BLaER1 treated with 17β-estradiol and CSF1 and Interleukin-3, amounts not matched to agents 10 nM and 100 nM (cell line): Measurements from ENCODE around the gene AFMID.

Experiments used
- H3K27ac ChIP-seq, 11 experiments: shearing (Covaris generic); formaldehyde crosslinking; 2 replicates each; pipeline ENCODE4 v1.8.1; 2022
- H3K27me3 ChIP-seq, 11 experiments: shearing (Covaris generic); formaldehyde crosslinking; 2 replicates each; pipeline ENCODE4 v1.8.1; 2022
- H3K36me3 ChIP-seq, 11 experiments: shearing (Covaris generic); formaldehyde crosslinking; 2 replicates each; pipeline ENCODE4 v1.8.1; 2022
- H3K4me1 ChIP-seq, 10 experiments: shearing (Covaris generic); formaldehyde crosslinking; 2 replicates each; pipeline ENCODE4 v1.8.1; 2022
- H3K4me2 ChIP-seq, 11 experiments: shearing (Covaris generic); formaldehyde crosslinking; 2 replicates each; pipeline ENCODE4 v1.8.1; 2022
- H3K4me3 ChIP-seq, 10 experiments: shearing (Covaris generic); formaldehyde crosslinking; 2 replicates each; pipeline ENCODE4 v1.8.1; 2022
- H3K9ac ChIP-seq, 11 experiments: shearing (Covaris generic); formaldehyde crosslinking; 2 replicates each; pipeline ENCODE4 v1.8.1; 2022
- H3K9me3 ChIP-seq, 11 experiments: shearing (Covaris generic); formaldehyde crosslinking; replicated peaks in 1 of 11; 2 replicates each; pipeline ENCODE4 v1.8.1; 2022
- H4K20me1 ChIP-seq, 11 experiments: shearing (Covaris generic); formaldehyde crosslinking; 2 replicates each; pipeline ENCODE4 v1.8.1; 2022
- Cebpa-rat ChIP-seq, 11 experiments: shearing (Covaris generic); IDR thresholded peaks; 2 replicates each; pipeline ENCODE4 v1.8.1; 2022

AFMID gene

DNA sequence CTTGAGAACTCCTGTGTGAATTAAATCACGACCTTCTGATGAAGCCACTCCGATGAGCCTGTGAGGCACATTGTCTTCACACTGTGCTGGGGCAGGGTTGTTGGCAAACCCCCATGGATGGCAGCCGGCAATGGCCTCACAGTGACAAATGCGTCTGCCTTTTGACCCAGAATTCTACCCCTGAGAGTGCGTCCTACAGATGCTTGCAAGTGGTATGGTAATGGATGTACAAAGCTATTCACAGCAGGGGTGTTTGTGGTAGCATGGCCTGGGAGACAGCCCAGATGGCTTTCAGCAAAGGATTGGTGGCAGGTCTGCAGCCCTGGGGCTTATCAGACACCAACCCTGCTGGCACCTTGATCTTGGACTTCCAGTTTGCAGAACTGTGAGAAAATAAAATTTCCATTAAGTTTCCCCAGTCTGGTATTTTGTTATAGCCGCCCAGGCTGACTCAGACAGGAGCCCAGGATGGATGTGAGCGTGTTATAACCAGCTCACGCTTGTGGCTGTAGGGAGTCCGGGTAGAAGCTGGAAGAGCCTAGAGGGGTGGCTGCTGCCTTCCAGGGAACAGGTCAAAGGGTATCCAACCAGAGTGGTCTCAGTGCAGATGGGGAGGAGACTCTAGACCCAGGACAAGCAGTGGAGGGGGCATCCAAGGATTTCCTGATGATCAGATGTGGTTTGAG is 10.1 kb downstream of the AFMID start:
- Histone ChIP-seq H3K27ac (peak overlapping the region; percentile 55 to 90 (median 87); a peak in 21 of 22 replicates), H3K27me3 (no peaks in the 10 kb centered on the region), H3K9ac (peak overlapping the region; percentile 22 to 80 (median 72); a peak in 12 of 22 replicates), H3K4me3 (no peak overlapping the region; a peak in 1 of 20 replicates), H3K4me2 (peak overlapping the region; percentile 55 to 92 (median 80); a peak in 20 of 22 replicates), H3K4me1 (peaks cover 32 to 65% (median 50%) of the 10 kb centered on the region in 10 experiments), H3K36me3 (peaks cover 39 to 80% (median 72%) of the 10 kb centered on the region in 11 experiments), H4K20me1 (peaks cover 0 to 4% (median 0%) of the 10 kb centered on the region in 11 experiments; a peak in 2 of 22 replicates), H3K9me3 (peaks cover 0 to 22% (median 12%) of the 10 kb centered on the region in 11 experiments; a peak in 15 of 22 replicates)
- no peak for TF ChIP-seq Cebpa-rat (IDR thresholded peaks at IDR 0.05)

DNA sequence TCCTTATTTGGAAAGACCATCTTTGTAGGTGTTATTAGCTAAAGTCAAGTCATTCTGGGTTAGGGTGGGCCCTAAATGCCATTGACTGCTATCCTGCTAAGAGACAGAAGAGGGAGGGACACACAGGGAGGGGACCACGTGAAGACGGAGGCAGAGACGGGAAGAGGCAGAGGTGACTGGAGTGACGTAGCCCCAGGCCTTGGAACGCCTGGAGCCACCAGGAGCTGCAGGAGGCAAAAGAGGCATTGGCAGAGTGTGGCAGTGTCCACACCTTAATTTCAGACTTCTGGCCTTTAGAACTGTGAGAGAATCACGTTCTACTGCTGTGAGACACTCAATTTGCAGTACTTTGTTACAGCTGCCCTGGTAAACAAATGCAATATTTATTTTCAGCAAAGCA is 13.3 kb downstream of the AFMID start:
- H3K9ac ChIP-seq: peak overlapping the region in 2 of 11 experiments; percentile 64 to 70; a peak in 5 of 22 replicates
- peaks cover 0 to 4% (median 0%) of the 10 kb centered on the region in 11 experiments; a peak in 1 of 22 replicates for H4K20me1 ChIP-seq
- TF ChIP-seq Cebpa-rat (IDR thresholded peaks at IDR 0.05): no peak
- peaks cover 25 to 52% (median 46%) of the 10 kb centered on the region in 10 experiments for H3K4me1 ChIP-seq
- H3K4me3 ChIP-seq: no peak overlapping the region
- H3K27ac ChIP-seq: peak overlapping the region in 10 of 11 experiments; percentile 80 to 90 (median 86); a peak in 17 of 22 replicates
- peaks cover 0 to 22% (median 12%) of the 10 kb centered on the region in 11 experiments; a peak in 15 of 22 replicates for H3K9me3 ChIP-seq
- H3K36me3 ChIP-seq: peaks cover 41 to 81% (median 72%) of the 10 kb centered on the region in 11 experiments
- peak overlapping the region in 8 of 11 experiments; percentile 33 to 92 (median 81); a peak in 9 of 22 replicates for H3K4me2 ChIP-seq
- no peaks in the 10 kb centered on the region for H3K27me3 ChIP-seq

DNA sequence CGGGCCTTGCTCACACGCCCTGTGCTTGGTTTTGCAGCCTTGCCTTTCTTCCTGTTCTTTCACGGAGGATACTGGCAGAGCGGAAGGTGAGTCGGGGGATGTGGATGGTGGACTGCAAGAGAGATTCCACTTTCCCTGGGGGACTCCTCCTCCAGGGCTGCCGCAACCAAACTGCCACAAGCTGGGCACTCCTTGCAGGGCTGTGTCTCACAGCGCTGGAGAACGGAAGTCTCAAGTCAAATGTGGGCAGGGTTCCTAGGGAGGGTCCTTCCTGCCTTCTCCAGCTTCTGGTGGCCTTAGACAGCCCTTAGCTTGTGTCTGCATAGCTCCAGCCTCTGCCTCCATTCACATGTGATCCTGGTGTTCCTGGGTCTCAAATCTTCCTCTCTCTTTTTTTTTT is 15.5 kb downstream of the AFMID start:
- Histone ChIP-seq H4K20me1 (peaks cover 0 to 4% (median 0%) of the 10 kb centered on the region in 11 experiments; a peak in 1 of 22 replicates), H3K4me2 (no peak overlapping the region), H3K9me3 (peaks cover 0 to 18% (median 12%) of the 10 kb centered on the region in 11 experiments; a peak in 15 of 22 replicates), H3K36me3 (peaks cover 25 to 78% (median 67%) of the 10 kb centered on the region in 11 experiments), H3K4me3 (no peak overlapping the region), H3K9ac (no peak overlapping the region), H3K4me1 (peaks cover 22 to 32% (median 30%) of the 10 kb centered on the region in 10 experiments), H3K27ac (peak overlapping the region in 1 of 11 experiments; percentile 17; a peak in 1 of 22 replicates), H3K27me3 (no peaks in the 10 kb centered on the region)
- TF ChIP-seq Cebpa-rat (IDR thresholded peaks at IDR 0.05): no peak

DNA sequence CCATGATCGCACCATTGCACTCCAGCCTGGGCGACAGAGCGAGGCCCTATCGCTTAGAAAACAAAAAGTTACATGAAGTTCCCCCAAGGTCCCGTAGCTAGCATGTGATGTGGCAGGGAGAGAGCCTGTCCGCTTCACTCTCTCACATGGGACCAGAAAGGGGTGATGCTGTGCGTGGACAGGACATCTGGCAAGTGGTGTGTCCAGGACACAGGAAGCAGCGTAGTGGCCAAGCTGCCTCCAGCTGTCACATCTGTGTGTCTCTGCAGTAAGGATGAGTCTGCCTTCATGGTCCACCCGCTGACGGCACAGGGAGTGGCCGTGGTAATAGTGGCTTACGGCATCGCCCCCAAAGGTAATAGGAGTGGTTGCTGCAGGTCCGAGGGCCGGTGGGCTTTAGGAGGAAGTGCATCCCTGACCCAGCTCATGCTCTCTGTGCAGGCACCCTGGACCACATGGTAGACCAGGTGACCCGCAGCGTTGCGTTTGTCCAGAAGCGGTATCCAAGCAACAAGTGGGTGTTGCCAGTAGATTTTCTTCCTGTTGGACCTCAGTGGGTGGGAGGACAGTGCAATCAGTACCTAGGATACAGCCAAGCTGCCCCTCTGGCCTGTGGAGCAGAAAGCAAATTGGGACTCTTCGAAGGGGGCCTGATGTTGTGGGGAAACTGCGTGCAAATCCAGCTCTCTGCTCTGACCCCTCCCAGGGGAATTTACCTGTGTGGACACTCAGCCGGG is 17.4 kb downstream of the AFMID start:
- peaks cover 23 to 79% (median 64%) of the 10 kb centered on the region in 11 experiments for H3K36me3 ChIP-seq
- H3K27me3 ChIP-seq: no peaks in the 10 kb centered on the region
- no peak for TF ChIP-seq Cebpa-rat (IDR thresholded peaks at IDR 0.05)

DNA sequence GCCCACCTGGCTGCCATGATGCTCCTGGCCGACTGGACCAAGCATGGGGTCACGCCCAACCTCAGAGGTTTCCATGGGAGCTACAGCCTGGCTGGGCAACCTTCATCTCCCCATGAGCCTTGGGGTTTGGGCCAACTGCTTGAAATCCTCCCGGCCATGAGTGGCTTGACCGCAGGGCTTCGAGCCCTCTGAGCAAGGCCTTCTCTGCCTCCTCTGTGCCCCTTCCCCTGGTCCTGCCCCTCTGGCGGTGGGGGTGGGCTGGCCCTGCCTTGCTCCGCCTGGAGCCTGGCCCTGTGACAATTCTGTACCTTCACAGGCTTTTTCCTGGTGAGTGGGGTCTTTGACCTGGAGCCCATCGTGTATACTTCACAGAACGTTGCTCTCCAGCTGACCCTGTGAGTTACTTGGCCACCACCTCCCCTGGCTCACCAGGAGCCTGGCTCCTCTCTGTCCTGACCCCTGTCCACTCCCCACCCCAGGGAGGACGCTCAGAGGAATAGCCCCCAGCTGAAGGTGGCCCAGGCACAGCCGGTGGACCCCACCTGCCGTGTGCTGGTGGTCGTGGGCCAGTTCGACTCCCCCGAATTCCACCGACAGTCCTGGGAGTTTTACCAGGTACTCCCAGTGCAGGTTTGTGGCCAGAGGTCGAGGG is 18.1 kb downstream of the AFMID start:
- Histone ChIP-seq H3K4me1 (peaks cover 0 to 9% (median 6%) of the 10 kb centered on the region in 10 experiments; a peak in 12 of 20 replicates), H3K9me3 (0 out of 22 replicates have a peak, but pooled peaks cover 0 to under 1% (median 0%) of the 10 kb centered on the region in 11 experiments), H3K9ac (no peak overlapping the region), H3K4me2 (no peak overlapping the region), H3K27me3 (no peaks in the 10 kb centered on the region), H3K4me3 (no peak overlapping the region), H4K20me1 (peaks cover 0 to 4% (median 0%) of the 10 kb centered on the region in 11 experiments; a peak in 1 of 22 replicates), H3K27ac (0 out of 22 replicates have a peak overlapping the region, but pooled peaks of 1 of the 11 experiments have one; percentile 35), H3K36me3 (peaks cover 23 to 74% (median 59%) of the 10 kb centered on the region in 11 experiments)
- TF ChIP-seq Cebpa-rat (IDR thresholded peaks at IDR 0.05): no peak

More for the DNA sequence above, 17.4 kb downstream of the AFMID start:
- H3K9me3 ChIP-seq: peaks cover 0 to 7% (median 4%) of the 10 kb centered on the region in 11 experiments; a peak in 11 of 22 replicates
- H4K20me1 ChIP-seq: peaks cover 0 to 4% (median 0%) of the 10 kb centered on the region in 11 experiments; a peak in 1 of 22 replicates
- no peak overlapping the region for H3K9ac ChIP-seq
- no peak overlapping the region for H3K4me3 ChIP-seq
- H3K27ac ChIP-seq: no peak overlapping the region
- no peak overlapping the region for H3K4me2 ChIP-seq
- peaks cover 3 to 16% (median 13%) of the 10 kb centered on the region in 10 experiments for H3K4me1 ChIP-seq

DNA sequence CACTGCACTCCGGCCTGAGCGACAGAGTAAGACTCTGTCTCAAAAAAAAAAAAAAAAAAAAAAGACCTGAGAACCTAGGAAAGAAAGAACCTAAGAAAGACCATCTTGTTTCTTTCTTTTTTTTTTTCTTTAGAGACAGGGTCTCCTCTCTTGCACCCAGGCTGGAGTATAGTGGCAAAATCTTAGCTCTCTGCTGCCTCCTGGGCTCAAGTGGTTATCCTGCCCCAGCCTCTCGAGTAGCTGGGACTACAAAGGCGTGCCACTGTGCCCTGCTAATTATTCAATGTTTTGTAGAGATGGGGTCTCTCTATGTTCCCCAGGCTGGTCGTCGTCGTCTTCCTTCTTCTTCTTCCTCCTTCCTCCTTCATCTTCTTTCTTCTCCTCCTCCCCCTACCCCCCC is 19.1 kb downstream of the AFMID start:
- no peak overlapping the region for H3K27ac ChIP-seq
- H3K9ac ChIP-seq: no peak overlapping the region
- peaks cover 0 to 5% (median 0%) of the 10 kb centered on the region in 10 experiments; a peak in 1 of 20 replicates for H3K4me1 ChIP-seq
- no peak for TF ChIP-seq Cebpa-rat (IDR thresholded peaks at IDR 0.05)
- H3K4me3 ChIP-seq: no peak overlapping the region
- no peak overlapping the region for H3K4me2 ChIP-seq
- no peaks in the 10 kb centered on the region for H3K9me3 ChIP-seq
- peaks cover 23 to 65% (median 52%) of the 10 kb centered on the region in 11 experiments for H3K36me3 ChIP-seq
- peaks cover 0 to 4% (median 0%) of the 10 kb centered on the region in 11 experiments; a peak in 1 of 22 replicates for H4K20me1 ChIP-seq
- H3K27me3 ChIP-seq: no peaks in the 10 kb centered on the region

DNA sequence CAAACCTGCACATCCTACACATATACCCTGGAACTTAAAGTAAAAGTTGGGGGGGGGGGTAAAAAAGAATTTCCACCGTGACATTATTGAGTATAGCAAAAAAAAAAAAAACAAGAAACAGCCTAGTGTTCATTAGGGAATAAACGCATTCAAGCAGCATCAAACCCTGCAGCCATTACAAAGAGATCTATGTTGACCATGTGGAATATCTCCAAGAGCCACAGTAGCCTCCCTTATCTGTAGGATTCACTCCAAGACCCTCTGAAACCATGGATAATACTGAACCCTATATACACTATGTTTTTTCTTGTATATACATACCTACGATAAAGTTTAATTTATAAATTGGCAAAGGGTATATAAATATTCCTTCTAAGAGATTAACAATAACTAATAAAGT is 21.3 kb downstream of the AFMID start:
- Histone ChIP-seq H3K4me3 (no peak overlapping the region), H3K4me2 (no peak overlapping the region), H3K9me3 (no peaks in the 10 kb centered on the region), H3K27me3 (no peaks in the 10 kb centered on the region), H3K36me3 (peaks cover 19 to 47% (median 40%) of the 10 kb centered on the region in 11 experiments), H3K9ac (no peak overlapping the region), H3K27ac (no peak overlapping the region), H3K4me1 (peaks cover 0 to 5% (median 0%) of the 10 kb centered on the region in 10 experiments; a peak in 1 of 20 replicates), H4K20me1 (peaks cover 0 to 4% (median 0%) of the 10 kb centered on the region in 11 experiments; a peak in 1 of 22 replicates)
- TF ChIP-seq Cebpa-rat (IDR thresholded peaks at IDR 0.05): no peak

DNA sequence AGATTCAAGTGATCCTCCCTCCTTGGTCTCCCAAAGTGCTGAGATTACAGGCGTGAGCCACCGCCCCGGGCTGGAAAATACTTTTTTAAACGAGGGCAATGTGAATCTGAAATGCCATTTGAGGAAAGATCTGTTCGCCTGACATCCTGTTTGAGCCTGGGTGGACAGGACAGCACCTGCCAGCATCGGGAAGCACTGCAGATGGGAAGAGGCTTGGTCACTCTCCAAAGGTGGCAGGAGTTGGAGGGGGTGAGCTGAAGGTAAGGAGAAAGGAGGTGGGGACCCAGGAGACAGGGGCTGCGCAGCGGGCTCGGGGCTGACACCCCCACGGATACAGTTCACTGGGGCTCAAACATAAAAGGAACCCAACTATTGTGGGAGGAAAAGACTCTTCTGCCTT is 22.9 kb downstream of the AFMID start:
- no peak overlapping the region for H3K4me3 ChIP-seq
- TF ChIP-seq Cebpa-rat (IDR thresholded peaks at IDR 0.05): no peak
- no peaks in the 10 kb centered on the region for H3K9me3 ChIP-seq
- H3K9ac ChIP-seq: no peak overlapping the region
- H3K4me2 ChIP-seq: no peak overlapping the region
- peaks cover 5 to 31% (median 24%) of the 10 kb centered on the region in 11 experiments for H3K36me3 ChIP-seq
- H4K20me1 ChIP-seq: no peaks in the 10 kb centered on the region; a peak in 1 of 22 replicates
- no peak overlapping the region for H3K27ac ChIP-seq
- no peaks in the 10 kb centered on the region for H3K27me3 ChIP-seq
- H3K4me1 ChIP-seq: peaks cover 7 to 14% (median 8%) of the 10 kb centered on the region in 10 experiments
